Subcutaneous abdominal adipose tissue (tissue), 5 donors: ENCODE measurements around the gene LYAR.

Experiments
- H3K27ac ChIP-seq: one replicate; pipeline ENCODE4 v1.7.0; 2013; ENCODE audit warnings: low read depth, mild to moderate bottlenecking, inconsistent platforms, low read length, moderate library complexity
- H3K27me3 ChIP-seq, 5 donors: one replicate each; pipeline ENCODE4 v1.7.0; 2013; ENCODE audit warnings: low read length in 5 of 5, inconsistent platforms in 1 of 5; ENCODE audit not compliant: control insufficient read depth in 5 of 5, insufficient read depth in 4 of 5
- H3K36me3 ChIP-seq, 5 donors: one replicate each; pipeline ENCODE4 v1.7.0; 2013; ENCODE audit warnings: low read length in 5 of 5; ENCODE audit not compliant: control insufficient read depth in 5 of 5, insufficient read depth in 5 of 5
- H3K4me1 ChIP-seq, 5 donors: one replicate each; pipeline ENCODE4 v1.7.0; 2013; ENCODE audit warnings: low read length in 5 of 5, mild to moderate bottlenecking in 3 of 5, moderate library complexity in 1 of 5; ENCODE audit not compliant: control insufficient read depth in 5 of 5, insufficient read depth in 5 of 5
- H3K4me3 ChIP-seq, 5 donors: one replicate each; pipeline ENCODE4 v1.7.0; 2013; ENCODE audit warnings: low read length in 5 of 5, low read depth in 1 of 5
- H3K9ac ChIP-seq, 5 donors: one replicate each; pipeline ENCODE4 v1.7.0; 2013; ENCODE audit warnings: low read length in 5 of 5, mild to moderate bottlenecking in 4 of 5, moderate library complexity in 3 of 5
- H3K9me3 ChIP-seq, 5 donors: one replicate each; pipeline ENCODE4 v1.7.0; 2013; ENCODE audit warnings: low read length in 5 of 5; ENCODE audit not compliant: control insufficient read depth in 5 of 5
- donor health status: healthy.
- donor health status: healthy.
- donor health status: healthy.
- donor health status: healthy.
- donor health status: healthy.

The LYAR gene

GRCh38 chr4:4317496-4318232, 27.7 kb upstream of the LYAR start:
- Histone ChIP-seq H3K9me3 (no peaks in the 10 kb centered on the region), H3K9ac (no peak overlapping the region), H3K36me3 (peaks cover 9 to 93% (median 77%) of the 10 kb centered on the region in 5 donors), H3K4me1 (no peaks in the 10 kb centered on the region), H3K27ac (no peak overlapping the region), H3K4me3 (no peak overlapping the region), H3K27me3 (no peaks in the 10 kb centered on the region)

- Histone ChIP-seq H3K4me1 (no peaks in the 10 kb centered on the region), H3K9me3 (no peaks in the 10 kb centered on the region), H3K27ac (no peak overlapping the region), H3K9ac (no peak overlapping the region), H3K36me3 (peaks cover 12 to 83% (median 67%) of the 10 kb centered on the region in 5 donors), H3K27me3 (no peaks in the 10 kb centered on the region), H3K4me3 (no peak overlapping the region)
Measured at GRCh38 chr4:4316150-4316495, 26.2 kb upstream of the LYAR start.

GRCh38 chr4:4315461-4316149, 25.7 kb upstream of the LYAR start:
- Histone ChIP-seq H3K9me3 (no peaks in the 10 kb centered on the region), H3K27ac (no peak overlapping the region), H3K9ac (no peak overlapping the region), H3K27me3 (no peaks in the 10 kb centered on the region), H3K4me1 (no peaks in the 10 kb centered on the region), H3K4me3 (no peak overlapping the region), H3K36me3 (peaks cover 14 to 78% (median 62%) of the 10 kb centered on the region in 5 donors)

- no peak overlapping the region for H3K9ac ChIP-seq
- H3K27me3 ChIP-seq: no peaks in the 10 kb centered on the region
- H3K4me1 ChIP-seq: no peaks in the 10 kb centered on the region
- H3K9me3 ChIP-seq: no peaks in the 10 kb centered on the region
- H3K4me3 ChIP-seq: no peak overlapping the region
- H3K36me3 ChIP-seq: peaks cover 11 to 64% (median 46%) of the 10 kb centered on the region in 5 donors
- H3K27ac ChIP-seq: no peak overlapping the region
Measured at GRCh38 chr4:4311193-4311592, 21.2 kb upstream of the LYAR start.

- H3K4me1 ChIP-seq: no peaks in the 10 kb centered on the region
- no peak overlapping the region for H3K4me3 ChIP-seq
- H3K9me3 ChIP-seq: no peaks in the 10 kb centered on the region
- H3K36me3 ChIP-seq: peaks cover 5 to 46% (median 34%) of the 10 kb centered on the region in 5 donors
- no peak overlapping the region for H3K27ac ChIP-seq
- no peaks in the 10 kb centered on the region for H3K27me3 ChIP-seq
- no peak overlapping the region for H3K9ac ChIP-seq
Measured at GRCh38 chr4:4308800-4309441, 19.0 kb upstream of the LYAR start.

- Histone ChIP-seq H3K4me1 (no peaks in the 10 kb centered on the region), H3K27ac (no peak overlapping the region), H3K9me3 (no peaks in the 10 kb centered on the region), H3K4me3 (no peak overlapping the region), H3K9ac (no peak overlapping the region), H3K36me3 (peaks cover 13 to 41% (median 33%) of the 10 kb centered on the region in 5 donors), H3K27me3 (no peaks in the 10 kb centered on the region)
Measured at GRCh38 chr4:4306920-4307319, 17.0 kb upstream of the LYAR start.

- Histone ChIP-seq H3K27ac (no peak overlapping the region), H3K36me3 (peaks cover 22 to 48% (median 35%) of the 10 kb centered on the region in 5 donors)
Measured at GRCh38 chr4:4302416-4302815, 12.5 kb upstream of the LYAR start.

GRCh38 chr4:4302001-4302400, 12.0 kb upstream of the LYAR start:
- Histone ChIP-seq H3K27ac (no peak overlapping the region), H3K27me3 (no peaks in the 10 kb centered on the region), H3K36me3 (peaks cover 22 to 43% (median 31%) of the 10 kb centered on the region in 5 donors)

More at GRCh38 chr4:4302416-4302815, 12.5 kb upstream of the LYAR start:
- no peaks in the 10 kb centered on the region for H3K4me1 ChIP-seq
- H3K4me3 ChIP-seq: no peak overlapping the region
- no peaks in the 10 kb centered on the region for H3K9me3 ChIP-seq
- H3K27me3 ChIP-seq: no peaks in the 10 kb centered on the region
- no peak overlapping the region for H3K9ac ChIP-seq

GRCh38 chr4:4299006-4299405, 9.1 kb upstream of the LYAR start:
- no peak overlapping the region for H3K4me3 ChIP-seq
- no peak overlapping the region for H3K9ac ChIP-seq
- no peaks in the 10 kb centered on the region for H3K4me1 ChIP-seq
- H3K27ac ChIP-seq: no peak overlapping the region
- no peaks in the 10 kb centered on the region for H3K27me3 ChIP-seq
- H3K9me3 ChIP-seq: no peaks in the 10 kb centered on the region
- H3K36me3 ChIP-seq: peaks cover 12 to 32% (median 22%) of the 10 kb centered on the region in 5 donors

More at GRCh38 chr4:4302001-4302400, 12.0 kb upstream of the LYAR start:
- H3K9ac ChIP-seq: no peak overlapping the region
- no peaks in the 10 kb centered on the region for H3K9me3 ChIP-seq
- no peaks in the 10 kb centered on the region for H3K4me1 ChIP-seq
- no peak overlapping the region for H3K4me3 ChIP-seq

GRCh38 chr4:4296283-4296846, 6.4 kb upstream of the LYAR start:
- Histone ChIP-seq H3K27ac (no peak overlapping the region), H3K4me1 (peaks cover 0 to 2% (median under 1%) of the 10 kb centered on the region in 5 donors), H3K4me3 (no peak overlapping the region), H3K9me3 (no peaks in the 10 kb centered on the region), H3K36me3 (peaks cover 0 to 19% (median 18%) of the 10 kb centered on the region in 5 donors), H3K9ac (no peak overlapping the region), H3K27me3 (no peaks in the 10 kb centered on the region)
